Breast epithelium (tissue), 3 donors: ENCODE results near the gene LRIT3.

Source experiments
- POLR2A ChIP-seq: fragments of 450-650 bp; IDR thresholded peaks from one replicate; pipeline ENCODE4 v1.6.1; 2016; ENCODE audit warnings: antibody characterized with exemption, mild to moderate bottlenecking, moderate library complexity
- POLR2AphosphoS5 ChIP-seq, 3 donors: sonication (generic); formaldehyde crosslinking; IDR thresholded peaks; one replicate each; pipeline ENCODE4 v1.6.1; 2017; ENCODE audit warnings: antibody characterized with exemption in 3 of 3

DNA sequence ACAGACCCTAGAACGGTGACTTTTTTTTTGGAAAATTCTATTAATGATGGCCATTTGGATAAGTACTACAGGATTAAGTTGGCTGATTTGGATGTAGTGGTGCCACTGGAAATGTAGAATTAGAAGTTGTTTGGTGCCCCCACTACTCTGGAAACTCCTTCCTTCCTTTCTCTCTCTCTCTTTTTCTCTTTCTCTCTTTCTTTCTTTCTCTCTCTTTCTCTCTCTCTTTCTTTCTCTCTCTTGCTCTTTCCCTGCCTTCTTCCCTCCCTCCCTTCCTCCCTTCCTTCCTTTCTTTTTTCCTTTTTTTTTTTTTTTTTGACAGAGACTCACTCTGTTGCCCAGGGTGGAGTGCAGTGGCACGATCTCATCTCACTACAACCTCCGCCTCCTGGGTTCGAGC lies 29.6 kb upstream of the LRIT3 start:
- TF ChIP-seq POLR2AphosphoS5 (IDR thresholded peaks at IDR 0.05) (no peak), POLR2A (no peak)
